HepG2 (cell line): ENCODE results near the gene IKZF4. TPM values are rescaled to one million over a fixed set of nuclear protein-coding genes. Genes with fewer than 3 reads are reported as not detected.
A peak's percentile ranks its signal among the peaks of the same experiment; 100 is the strongest.

Source experiments
- ATAC-seq: fragments of 200-7000 bp; cut with Tn5 transposase; 3 replicates; pipeline ENCODE4 v1.9.1; 2020; ENCODE audit warnings: mild to moderate bottlenecking, moderate library complexity
- BruUV-seq: library from RNA; stranded (reverse); fragments of 400-500 nt; replicated peaks from 2 replicates; lab custom pipeline; 2021; lab: Mats Ljungman, UMichigan
- CTCF ChIA-PET: fragments of 300-600 bp; formaldehyde crosslinking; extraction: SDS; loops from one replicate; lab custom pipeline; 2021; ENCODE audit warnings: low total read pairs, inconsistent platforms, low intra/inter-chr PET ratio; lab: Yijun Ruan, JAX
- POLR2A ChIA-PET: fragments of 350-600 bp; sonication (Branson Sonifier 250); formaldehyde crosslinking; loops from one replicate; lab custom pipeline; 2020; ENCODE audit warnings: antibody characterized with exemption, inconsistent platforms; lab: Yijun Ruan, JAX
- DNase-seq: peaks from one replicate; pipeline ENCODE4 v3.0.0-alpha.2; 2015; ENCODE audit warnings: low spot score
- FAIRE-seq: peaks from 3 replicates; lab custom pipeline; 2011; peaks lifted over from hg19 to GRCh38; lab: Jason Lieb, UNC
- H2AFZ ChIP-seq: one replicate; pipeline ENCODE4 v1.6.1; 2011; ENCODE audit warnings: low read length, inconsistent platforms
- H3K27ac ChIP-seq: fragments of 300-600 bp; 3 replicates; pipeline ENCODE4 v1.8.0; 2011; ENCODE audit warnings: mixed run types, mild to moderate bottlenecking, mixed read lengths, low read length, inconsistent platforms; ENCODE audit not compliant: insufficient read depth; ENCODE audit errors: extremely low read length
- H3K27me3 ChIP-seq, 2 experiments: fragments of 200-600 bp in 1 of 2; 2 replicates in 1 of 2; 3 replicates in 1 of 2; pipeline versions ENCODE4 v1.6.0 to v1.8.0; 2011; ENCODE audit warnings: low read length in 2 of 2, mild to moderate bottlenecking in 2 of 2, moderate library complexity in 2 of 2, inconsistent platforms in 1 of 2; ENCODE audit not compliant: insufficient read depth in 2 of 2, control insufficient read depth in 1 of 2
- H3K36me3 ChIP-seq, 2 experiments: fragments of 200-600 bp in 1 of 2; replicated peaks in 1 of 2; 2 replicates in 1 of 2; 3 replicates in 1 of 2; pipeline versions ENCODE4 v1.5.1 to v1.8.0; 2011; ENCODE audit warnings: low read length in 2 of 2, inconsistent platforms in 1 of 2; ENCODE audit not compliant: insufficient read depth in 2 of 2, control insufficient read depth in 1 of 2
- H3K4me1 ChIP-seq: 2 replicates; pipeline ENCODE4 v1.5.1; 2012; ENCODE audit warnings: low read length, inconsistent platforms; ENCODE audit not compliant: insufficient read depth
- H3K4me2 ChIP-seq: 2 replicates; pipeline ENCODE4 v1.6.0; 2011; ENCODE audit warnings: low read depth, low read length, inconsistent platforms
- H3K4me3 ChIP-seq, 3 experiments: fragments of 200-600 bp in 1 of 3; sonication (generic), shearing (Covaris generic) in 1 of 3; replicated peaks in 1 of 3; 2 replicates each; pipeline ENCODE4 v1.5.1; 2011 to 2016; ENCODE audit warnings: low read length in 3 of 3, inconsistent platforms in 2 of 3, low read depth in 2 of 3, mild to moderate bottlenecking in 2 of 3, control low read depth in 1 of 3, mixed read lengths in 1 of 3; ENCODE audit not compliant: insufficient read depth in 1 of 3
- H3K79me2 ChIP-seq: one replicate; pipeline ENCODE4 v1.6.1; 2011; ENCODE audit warnings: low read length, inconsistent platforms; ENCODE audit not compliant: insufficient read depth
- H3K9ac ChIP-seq: 2 replicates; pipeline ENCODE4 v1.6.0; 2011; ENCODE audit warnings: mild to moderate bottlenecking, low read depth, low read length, inconsistent platforms; ENCODE audit not compliant: insufficient read depth
- H3K9me3 ChIP-seq: 2 replicates; pipeline ENCODE4 v1.5.1; 2012; ENCODE audit warnings: mild to moderate bottlenecking, low read length
- H4K20me1 ChIP-seq: 2 replicates; pipeline ENCODE4 v1.6.0; 2011; ENCODE audit warnings: inconsistent platforms, mild to moderate bottlenecking, low read length, moderate library complexity; ENCODE audit not compliant: insufficient read depth
- ATF2 ChIP-seq: sonication (generic); formaldehyde crosslinking; IDR thresholded peaks from 2 replicates; pipeline ENCODE4 v1.4.0; 2020; ENCODE audit warnings: missing genetic modification reagents
- CENPT ChIP-seq: sonication (generic); formaldehyde crosslinking; IDR thresholded peaks from 2 replicates; pipeline ENCODE4 v1.8.0; 2022; ENCODE audit warnings: low read depth, mild to moderate bottlenecking, moderate library complexity, missing genetic modification reagents
- DNMT3B ChIP-seq: conservative IDR thresholded peaks from 2 replicates; pipeline ENCODE4 v1.6.1; 2016; ENCODE audit warnings: missing biosample characterization, control low read depth
- GATAD2A ChIP-seq: IDR thresholded peaks from 2 replicates; pipeline ENCODE4 v1.6.1; 2016
- KDM3A ChIP-seq: IDR thresholded peaks from 2 replicates; pipeline ENCODE4 v1.6.1; 2018; ENCODE audit warnings: low read depth, missing compliant biosample characterization
- KDM5B ChIP-seq: sonication (generic); formaldehyde crosslinking; IDR thresholded peaks from 2 replicates; pipeline ENCODE4 v1.4.0; 2020; ENCODE audit warnings: missing genetic modification reagents, mild to moderate bottlenecking, borderline replicate concordance
- ZNF136 ChIP-seq: sonication (generic); formaldehyde crosslinking; IDR thresholded peaks from 2 replicates; pipeline ENCODE4 v1.8.1; 2022; ENCODE audit warnings: low read depth, mild to moderate bottlenecking, moderate library complexity, missing genetic modification reagents
- ZNF274 ChIP-seq: sonication (generic); formaldehyde crosslinking; IDR thresholded peaks from 2 replicates; pipeline ENCODE4 v1.5.1; 2020; ENCODE audit warnings: mild to moderate bottlenecking, missing genetic modification reagents
- ZNF552 ChIP-seq: sonication (generic); formaldehyde crosslinking; IDR thresholded peaks from 2 replicates; pipeline ENCODE4 v1.9.0; 2022; ENCODE audit warnings: missing genetic modification reagents, mild to moderate bottlenecking, borderline replicate concordance
- WGBS: methylation state at CpG from one replicate; pipeline ENCODE4 v1.1.6; 2017; ENCODE audit warnings: low lambda C conversion rate; 5-methylcytosine and 5-hydroxymethylcytosine counted together
- in situ Hi-C: cut with HindIII; loops from 2 replicates; pipeline ENCODE4 v1.10.0; 2017; ENCODE audit warnings: low pct_unique_long_range_greater_than_20kb; ENCODE audit not compliant: extremely low pct_ligation_motif_present
- intact Hi-C: fragments of 100-400 bp; cut with micrococcal nuclease; formaldehyde crosslinking; loops from one replicate; pipeline ENCODE4 v1.10.0; 2022; ENCODE audit not compliant: unreplicated experiment
- polyA plus RNA-seq, 8 experiments: library from polyadenylated mRNA; depleted of rRNA in 3 of 8; stranded (reverse) in 7 of 8; unstranded in 1 of 8; fragments of >200 nt; fragmentation: Illumina TruSeq in 4 of 8; extraction: Trizol in 4 of 8; gene quantifications; 2 replicates each; pipeline versions ENCODE4 v1.2.1 to v1.2.3, GENCODE V29; 2011 to 2016; ENCODE audit warnings: low read depth in 4 of 8, missing spikeins in 1 of 8, mixed read lengths in 1 of 8; ENCODE audit not compliant: insufficient read depth in 1 of 8
- total RNA-seq, 5 experiments: library from RNA; depleted of rRNA; stranded (reverse); fragments of >200 nt; fragmentation: Illumina TruSeq; extraction: Trizol; gene quantifications; 2 replicates each; pipeline ENCODE4 v1.2.3, GENCODE V29; 2016; ENCODE audit warnings: low read depth in 1 of 5
- TF ChIP-seq, protein P1 (sequence below): IDR thresholded peaks from 2 replicates; pipeline ENCODE4 v1.6.1; 2016; ENCODE audit warnings: mild to moderate bottlenecking, missing biosample characterization, missing genetic modification reagents

IKZF4 gene
- total and polyA plus RNA-seq, 2 of the 13 experiments (the other 11 are each of a cell fraction or from before 2014, with no cell fraction given), result 0.58 to 2.2 TPM

DNA sequence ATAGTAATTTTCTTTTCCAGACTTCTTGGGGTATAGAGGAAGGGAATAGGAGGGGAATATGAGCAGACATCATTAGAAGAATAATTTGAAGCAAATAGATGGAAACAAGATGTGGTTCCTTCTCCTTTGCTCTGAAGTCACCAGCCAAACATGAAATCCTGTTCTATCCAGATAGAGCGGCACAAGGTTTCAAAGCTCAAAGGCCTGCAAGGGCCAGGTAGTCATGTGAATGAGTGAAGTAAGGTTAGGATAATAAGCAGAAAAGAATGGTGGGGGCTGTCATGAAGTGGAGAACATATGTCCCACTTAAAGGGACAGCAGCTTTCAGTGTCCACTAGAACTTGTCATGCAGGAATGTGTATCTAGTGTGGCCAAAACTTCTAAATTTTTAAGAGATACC, 2.5 kb upstream of the IKZF4 start:
- POLR2A ChIA-PET, result no interaction called here
- FAIRE-seq (no peak), DNase-seq (no peak), ATAC-seq (no peak)
- intact Hi-C loops, result no loop called here
- CTCF ChIA-PET, result no interaction called here
- Histone ChIP-seq H3K79me2 (no peaks in the 10 kb centered on the region), H3K36me3 (no peaks in the 10 kb centered on the region), H3K27ac (peak overlapping the region; percentile 8), H3K4me3 (no peak overlapping the region), H3K9me3 (no peaks in the 10 kb centered on the region), H3K9ac (no peak overlapping the region), H4K20me1 (no peaks in the 10 kb centered on the region), H3K4me1 (peaks cover 62% of the 10 kb centered on the region), H2AFZ (no peak overlapping the region), H3K27me3 (no peaks in the 10 kb centered on the region), H3K4me2 (no peak overlapping the region)
- WGBS, result 92% methylated on average over 1 of the region's 1 CpG
- in situ Hi-C loops, result no loop called here
- TF ChIP-seq ZNF274 (CRISPR knock-in tag), result no peak
- TF ChIP-seq KDM5B (CRISPR knock-in tag), result no peak
- TF ChIP-seq, protein P1, sequence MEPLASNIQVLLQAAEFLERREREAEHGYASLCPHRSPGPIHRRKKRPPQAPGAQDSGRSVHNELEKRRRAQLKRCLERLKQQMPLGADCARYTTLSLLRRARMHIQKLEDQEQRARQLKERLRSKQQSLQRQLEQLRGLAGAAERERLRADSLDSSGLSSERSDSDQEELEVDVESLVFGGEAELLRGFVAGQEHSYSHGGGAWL (CRISPR knock-in tag), result no peak
- no peak for TF ChIP-seq KDM3A (CRISPR knock-in tag)
- no peak for TF ChIP-seq ZNF552 (CRISPR knock-in tag)
- no peak for TF ChIP-seq CENPT (CRISPR knock-in tag)
- TF ChIP-seq DNMT3B (CRISPR knock-in tag), result no peak
- no peak for TF ChIP-seq ZNF136 (CRISPR knock-in tag)
- no peak for TF ChIP-seq GATAD2A (CRISPR knock-in tag)
- no peak for TF ChIP-seq ATF2
- BruUV-seq, result no TSS peak
